ENCODE data around the gene CASK.

The CASK gene

DNA sequence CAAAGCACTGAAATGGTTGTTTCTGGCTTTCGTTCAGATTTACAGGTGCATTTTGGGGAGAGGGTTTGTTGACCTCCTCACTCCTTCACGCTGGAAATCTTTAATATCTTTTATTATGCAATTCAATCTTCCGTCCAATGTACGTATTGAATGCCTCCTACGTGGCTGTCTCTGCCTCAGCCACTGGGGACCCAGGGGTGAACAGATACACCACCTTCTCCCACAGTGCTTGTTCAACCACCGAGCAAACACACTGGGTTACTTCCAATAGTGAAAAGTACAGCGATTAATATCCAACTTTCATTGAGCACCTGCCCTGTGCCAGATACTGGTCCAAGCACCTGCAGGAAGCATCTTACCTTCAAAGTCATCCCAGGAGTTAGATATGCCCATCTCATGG lies 424.2 kb downstream of the CASK start:
- DNase-seq = no peak

DNA sequence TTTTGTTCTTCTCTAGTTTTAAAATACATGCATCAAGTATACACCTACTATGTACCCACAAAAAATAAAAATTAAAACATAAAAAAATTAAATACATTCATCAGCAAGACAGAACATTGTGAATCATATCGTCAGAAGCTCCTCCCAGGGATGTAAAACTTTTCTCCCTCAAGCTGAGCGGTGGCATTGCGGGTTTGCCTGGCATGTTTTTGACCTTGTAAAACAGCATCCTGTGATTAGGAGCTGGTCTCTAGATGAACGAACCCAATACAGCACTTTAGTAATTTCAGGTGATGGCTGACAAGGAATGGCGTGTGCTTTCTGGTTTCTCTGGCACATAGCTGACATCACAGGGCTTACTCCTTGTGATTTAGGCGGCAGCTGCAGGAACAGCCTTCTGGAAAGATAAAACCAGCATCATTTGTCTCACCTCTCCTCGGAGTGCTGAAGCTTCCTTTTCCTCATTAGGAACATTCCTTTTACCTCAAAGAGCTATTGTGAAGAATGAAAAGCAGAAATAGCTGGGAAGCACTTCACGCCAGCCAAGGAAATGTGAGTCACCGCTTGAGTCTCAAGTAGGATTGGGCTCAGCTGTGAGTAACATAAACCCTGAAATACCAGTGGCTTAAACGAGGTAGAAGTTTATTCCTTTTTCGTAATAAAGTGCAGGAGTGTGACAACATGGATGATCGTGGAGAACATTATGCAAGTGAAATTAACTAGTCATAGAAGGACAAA lies 431.9 kb downstream of the CASK start:
- no peak for DNase-seq

DNA sequence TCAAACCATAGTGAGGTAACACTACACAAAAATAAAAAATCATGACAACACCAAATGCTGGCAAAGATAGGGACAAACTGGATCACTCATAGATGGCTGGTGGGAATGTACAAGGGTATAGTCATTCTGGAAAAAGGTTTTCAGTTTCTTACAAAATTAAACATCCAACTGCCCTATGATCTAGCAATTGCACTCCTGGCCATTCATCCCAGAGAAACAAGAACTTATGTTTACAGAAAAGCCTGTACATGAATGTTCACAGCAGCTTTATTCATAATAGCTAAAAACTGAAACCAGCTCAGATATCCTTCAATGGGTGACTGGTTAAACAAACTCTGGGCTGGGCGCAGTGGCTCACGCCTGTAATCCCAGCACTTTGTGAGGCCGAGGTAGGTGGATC lies 432.9 kb downstream of the CASK start:
- DNase-seq = no peak

DNA sequence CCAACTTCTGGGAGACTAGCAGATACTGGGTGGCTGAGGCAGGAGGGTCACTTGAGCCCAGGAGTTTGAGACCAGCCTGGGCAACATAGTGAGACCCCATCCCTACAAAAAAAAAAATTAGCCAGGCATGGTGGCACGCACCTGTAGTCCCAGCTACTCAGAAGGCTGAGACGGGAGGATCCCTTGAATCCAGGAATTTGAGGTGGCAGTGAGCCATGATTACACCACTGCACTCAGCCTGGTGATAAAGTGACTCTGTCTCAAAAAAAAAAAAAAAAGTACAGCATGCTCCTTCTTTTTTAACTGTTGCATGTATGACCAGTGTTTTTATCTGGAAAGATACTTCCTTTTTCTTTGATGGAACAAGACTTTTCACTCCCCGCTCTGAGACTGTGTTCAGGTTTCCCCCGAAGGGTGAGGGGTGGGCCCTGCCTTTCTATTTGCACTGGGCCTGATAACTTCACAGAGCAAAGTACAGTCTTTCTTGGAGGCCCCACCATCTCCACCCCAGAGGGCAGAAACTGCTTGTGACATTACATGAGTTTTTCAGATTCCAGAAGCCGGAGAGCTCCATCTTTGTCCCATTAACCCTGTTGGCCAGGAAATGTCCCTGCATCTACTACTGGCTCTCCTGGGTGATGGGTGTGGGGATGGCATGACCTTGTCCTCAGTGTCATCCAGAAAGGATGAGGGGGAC lies 441.1 kb downstream of the CASK start:
- no peak for DNase-seq

DNA sequence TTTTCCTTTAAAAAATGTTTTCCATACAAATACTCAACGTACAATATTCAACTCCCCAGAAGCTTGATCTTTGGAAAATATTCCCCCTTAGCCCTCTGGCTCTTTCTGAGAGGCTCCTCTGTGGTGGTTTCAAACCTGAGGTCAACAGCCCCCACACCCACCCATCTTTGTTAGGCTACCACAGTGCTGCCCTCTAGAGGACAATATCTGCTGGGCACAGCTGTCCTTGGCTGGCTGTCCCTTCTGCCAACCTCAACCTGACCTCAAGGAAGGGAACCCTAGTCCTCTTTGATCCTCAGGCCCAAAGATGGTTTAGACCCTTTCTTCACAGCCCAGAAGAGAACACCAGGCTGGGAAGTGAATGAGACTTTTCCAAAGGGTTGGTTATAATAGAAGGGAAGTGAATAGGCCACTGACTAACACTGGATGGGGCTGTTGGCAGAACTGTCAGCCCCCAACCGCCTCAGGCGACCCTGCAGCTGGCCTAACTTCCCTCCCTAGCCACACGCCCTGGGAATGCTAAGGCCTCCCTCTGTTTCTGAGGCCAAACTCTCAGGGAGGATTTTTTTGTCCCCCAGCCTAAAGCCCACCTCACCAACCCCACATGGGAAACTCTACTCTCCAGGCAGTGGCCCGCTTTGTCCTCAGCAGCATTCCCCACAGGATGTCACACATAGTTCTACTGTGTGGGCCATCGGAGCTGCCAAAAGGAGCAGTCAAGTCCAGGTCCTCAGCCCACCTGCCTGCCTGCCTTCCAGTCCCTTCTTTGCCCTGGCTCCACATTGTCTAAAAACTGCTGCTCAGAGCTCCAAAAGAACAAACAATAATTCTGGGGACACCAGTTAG lies 441.9 kb downstream of the CASK start:
- no peak for DNase-seq

GRCh38 chrX:41480508-41481260 lies 442.7 kb downstream of the CASK start:
- DNase-seq = no peak

DNA sequence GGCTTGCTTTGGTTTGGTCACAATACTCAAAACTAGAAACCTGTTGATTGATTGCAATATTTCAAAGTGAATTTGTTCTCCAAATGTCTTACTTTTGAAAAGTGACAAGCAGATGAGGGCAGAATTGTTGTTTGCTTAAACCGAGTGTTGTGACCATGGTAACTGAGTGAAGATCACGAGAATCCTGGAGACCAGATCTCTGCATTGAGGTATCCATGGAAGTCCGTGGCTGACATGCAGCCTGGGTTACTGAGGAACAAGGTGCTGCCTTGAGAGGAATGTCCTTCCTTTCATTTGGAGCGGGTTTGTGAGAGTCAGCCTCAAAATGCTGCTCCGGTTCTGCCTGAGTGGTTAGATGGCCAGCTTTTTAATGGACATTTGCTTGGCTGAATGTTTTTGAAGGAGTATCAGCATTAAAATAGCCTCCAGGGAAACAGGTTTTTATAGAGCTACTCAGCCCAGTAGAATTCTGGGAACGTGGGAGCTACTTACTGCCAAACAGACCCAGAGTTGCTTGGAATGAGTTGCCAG lies 444.9 kb downstream of the CASK start:
- no peak for DNase-seq

DNA sequence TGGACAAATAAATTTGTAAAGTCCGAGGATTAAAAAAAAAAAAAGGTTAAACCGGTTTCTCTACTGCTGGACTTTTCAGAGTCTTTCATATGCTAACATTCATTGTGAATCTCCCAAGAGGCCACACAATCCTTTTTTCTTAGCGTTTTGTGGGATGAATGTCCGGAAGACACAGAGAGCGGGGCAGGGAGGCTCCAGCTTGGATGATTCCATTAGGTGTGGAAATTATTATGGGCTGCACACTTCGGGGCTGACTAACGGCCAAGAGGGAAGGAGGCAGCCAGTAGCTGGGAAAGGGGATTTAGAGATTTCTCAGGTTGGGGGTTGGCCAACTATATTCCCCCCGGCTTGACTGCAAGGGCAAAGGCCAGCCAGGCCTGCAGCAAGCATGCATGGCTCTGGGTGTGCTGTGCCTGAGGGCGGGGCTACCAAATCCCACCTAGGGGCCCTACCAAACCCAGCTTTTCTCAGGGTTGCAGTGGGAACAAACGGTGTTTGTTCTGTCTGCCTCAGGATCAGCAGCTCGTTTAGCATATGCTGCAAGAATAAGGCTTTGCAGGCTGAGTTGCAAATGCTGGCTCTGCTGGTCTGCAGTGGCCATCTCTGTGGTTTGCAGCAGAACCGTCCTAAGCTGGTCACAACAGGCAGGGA lies 447.6 kb downstream of the CASK start:
- DNase-seq = no peak

DNA sequence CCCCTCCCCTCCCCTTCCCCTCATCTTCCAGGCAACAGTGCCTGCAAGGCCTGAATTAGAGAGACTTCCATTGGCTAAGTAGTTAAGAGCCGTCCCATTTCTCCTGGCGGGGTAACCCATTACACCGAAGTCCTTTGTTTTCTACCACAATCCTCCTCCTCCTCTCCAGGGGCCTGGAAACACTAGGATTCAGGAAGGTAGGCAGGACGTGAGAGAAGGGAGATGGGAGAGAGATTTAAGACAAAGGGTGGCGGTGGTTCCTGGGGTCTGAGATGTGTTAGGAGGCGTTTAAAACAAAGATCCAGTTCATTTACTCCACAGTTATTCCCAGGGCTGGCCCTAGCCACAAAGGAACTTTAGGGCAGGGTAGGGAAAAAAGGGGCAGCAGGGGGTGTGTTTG lies 448.2 kb downstream of the CASK start:
- DNase-seq = no peak

DNA sequence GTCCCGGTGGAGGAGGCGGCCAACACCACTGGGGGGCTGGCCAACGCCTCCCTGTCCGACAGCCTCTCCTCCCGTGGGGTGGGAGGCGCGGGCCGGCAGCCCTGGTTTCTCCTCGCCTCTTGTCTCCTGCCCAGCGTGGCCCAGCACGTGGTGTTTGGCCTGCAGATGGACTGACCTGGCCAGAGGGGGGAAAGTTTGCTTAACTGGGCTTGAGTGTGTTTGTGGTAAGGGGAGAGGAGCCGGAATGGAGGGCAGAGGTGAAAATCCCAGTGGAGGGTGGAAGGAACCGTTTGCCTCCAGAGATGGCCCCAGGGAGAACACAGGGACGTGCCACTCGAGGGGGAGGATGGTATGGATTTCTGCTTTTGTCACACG lies 448.6 kb downstream of the CASK start:
- no peak for DNase-seq

DNA sequence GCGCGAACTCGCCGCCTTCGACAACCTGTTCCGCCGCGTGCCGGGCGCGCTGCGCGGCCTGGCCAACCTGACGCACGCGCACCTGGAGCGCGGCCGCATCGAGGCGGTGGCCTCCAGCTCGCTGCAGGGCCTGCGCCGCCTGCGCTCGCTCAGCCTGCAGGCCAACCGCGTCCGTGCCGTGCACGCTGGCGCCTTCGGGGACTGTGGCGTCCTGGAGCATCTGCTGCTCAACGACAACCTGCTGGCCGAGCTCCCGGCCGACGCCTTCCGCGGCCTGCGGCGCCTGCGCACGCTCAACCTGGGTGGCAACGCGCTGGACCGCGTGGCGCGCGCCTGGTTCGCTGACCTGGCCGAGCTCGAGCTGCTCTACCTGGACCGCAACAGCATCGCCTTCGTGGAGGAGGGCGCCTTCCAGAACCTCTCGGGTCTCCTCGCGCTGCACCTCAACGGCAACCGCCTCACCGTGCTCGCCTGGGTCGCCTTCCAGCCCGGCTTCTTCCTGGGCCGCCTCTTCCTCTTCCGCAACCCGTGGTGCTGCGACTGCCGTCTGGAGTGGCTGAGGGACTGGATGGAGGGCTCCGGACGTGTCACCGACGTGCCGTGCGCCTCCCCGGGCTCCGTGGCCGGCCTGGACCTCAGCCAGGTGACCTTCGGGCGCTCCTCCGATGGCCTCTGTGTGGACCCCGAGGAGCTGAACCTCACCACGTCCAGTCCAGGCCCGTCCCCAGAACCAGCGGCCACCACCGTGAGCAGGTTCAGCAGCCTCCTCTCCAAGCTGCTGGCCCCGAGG lies 449.2 kb downstream of the CASK start:
- DNase-seq = no peak

GRCh38 chrX:41472231-41472815 lies 451.0 kb downstream of the CASK start:
- no peak for DNase-seq

DNA sequence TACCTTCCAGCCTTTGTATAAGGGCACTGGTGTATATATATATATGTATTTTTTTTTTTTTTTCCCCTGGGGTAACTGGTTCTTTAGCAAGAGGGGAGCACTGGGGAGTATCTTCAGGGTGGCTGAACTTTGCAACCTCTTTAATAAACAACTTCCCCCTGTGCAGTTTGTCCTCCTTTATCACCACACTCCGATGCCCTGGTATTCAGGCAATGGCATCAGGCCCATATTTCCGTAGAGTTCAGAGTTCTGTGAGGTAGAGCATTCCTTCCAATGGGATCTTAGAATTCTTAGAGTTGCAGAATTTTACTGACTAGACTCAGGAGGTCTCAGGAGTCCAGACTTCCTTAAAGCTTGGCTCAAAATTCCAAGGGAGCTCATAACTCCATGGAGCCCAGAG lies 451.6 kb downstream of the CASK start:
- no peak for DNase-seq

GRCh38 chrX:41470706-41471105 lies 452.6 kb downstream of the CASK start:
- no peak for DNase-seq

GRCh38 chrX:41468647-41469323 lies 454.6 kb downstream of the CASK start:
- DNase-seq = no peak

All from KG1 (cell line).